ENCODE measurements around the gene RAB28. TPM values are rescaled to one million over a fixed set of nuclear protein-coding genes. Genes with fewer than 3 reads are reported as not detected.

Gene RAB28
- total RNA-seq, result 10 to 100 TPM; 13.0 to 23.6 (median 14.5) TPM
- long read RNA-seq, donor 1, transcript RAB28-202 (7 exons, 1,715 nt), result major isoform, 20 of 37 reads
- long read RNA-seq, donor 1, partial matches to known transcripts, result 6 of 37 reads
- long read RNA-seq, donor 1, other reads (novel, unspliced or antisense), result 4 of 37 reads
- long read RNA-seq, donor 2, transcript RAB28-202 (7 exons, 1,715 nt), result major isoform, 6 of 12 reads
- long read RNA-seq, donor 2, partial matches to known transcripts, result 1 of 12 reads
- long read RNA-seq, donor 2, other reads (novel, unspliced or antisense), result 2 of 12 reads

DNA sequence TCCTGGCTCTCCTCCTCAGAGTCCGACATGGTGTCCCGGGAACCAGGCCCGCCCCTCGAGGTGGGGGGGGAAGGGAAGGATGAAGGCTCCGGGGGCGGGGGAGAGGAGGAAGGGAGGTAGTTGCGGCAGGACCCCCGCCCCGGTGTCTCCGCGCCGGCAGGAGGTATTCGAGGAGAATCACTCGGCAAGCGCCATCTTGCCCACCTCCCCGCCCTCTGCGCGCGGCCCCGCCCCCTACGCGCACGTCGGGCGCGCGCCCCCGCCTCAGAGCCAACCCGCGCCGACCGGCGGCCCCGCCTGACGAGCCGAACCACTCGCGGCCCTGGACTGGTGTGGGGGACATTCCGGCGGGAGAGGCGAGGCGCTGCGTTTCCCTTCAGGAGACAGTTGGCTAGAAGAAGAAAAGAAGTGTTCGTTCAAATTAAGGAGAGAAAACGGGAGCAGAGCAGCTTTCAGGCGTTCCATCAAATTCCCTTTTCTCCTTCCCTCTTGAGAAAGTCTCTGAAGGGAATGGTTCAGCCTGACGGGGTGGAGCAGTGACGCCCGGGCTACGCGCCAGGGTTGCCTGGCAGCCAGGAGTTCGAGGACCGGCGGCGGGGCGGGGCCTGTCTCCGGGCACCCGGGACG is at the start of gene RAB28:
RAB28 (minus strand) TSS at position 219 of the 627 bp plus-strand sequence.
- peak; percentile 99 for ATAC-seq
- H3K4me3 ChIP-seq, result peak within 1 kb of the TSS; percentile 77
- H3K36me3 ChIP-seq (ENCODE audit: low read depth), result no peaks in the 10 kb centered on the region
- peak; percentile 95 to 97 (median 96) for DNase-seq
- intact Hi-C loops (cut with DNase I, micrococcal nuclease), result no loop called here
- H3K4me1 ChIP-seq (ENCODE audit: low read depth), result peaks cover 6% of the 10 kb centered on the region
- TF ChIP-seq, protein P1, sequence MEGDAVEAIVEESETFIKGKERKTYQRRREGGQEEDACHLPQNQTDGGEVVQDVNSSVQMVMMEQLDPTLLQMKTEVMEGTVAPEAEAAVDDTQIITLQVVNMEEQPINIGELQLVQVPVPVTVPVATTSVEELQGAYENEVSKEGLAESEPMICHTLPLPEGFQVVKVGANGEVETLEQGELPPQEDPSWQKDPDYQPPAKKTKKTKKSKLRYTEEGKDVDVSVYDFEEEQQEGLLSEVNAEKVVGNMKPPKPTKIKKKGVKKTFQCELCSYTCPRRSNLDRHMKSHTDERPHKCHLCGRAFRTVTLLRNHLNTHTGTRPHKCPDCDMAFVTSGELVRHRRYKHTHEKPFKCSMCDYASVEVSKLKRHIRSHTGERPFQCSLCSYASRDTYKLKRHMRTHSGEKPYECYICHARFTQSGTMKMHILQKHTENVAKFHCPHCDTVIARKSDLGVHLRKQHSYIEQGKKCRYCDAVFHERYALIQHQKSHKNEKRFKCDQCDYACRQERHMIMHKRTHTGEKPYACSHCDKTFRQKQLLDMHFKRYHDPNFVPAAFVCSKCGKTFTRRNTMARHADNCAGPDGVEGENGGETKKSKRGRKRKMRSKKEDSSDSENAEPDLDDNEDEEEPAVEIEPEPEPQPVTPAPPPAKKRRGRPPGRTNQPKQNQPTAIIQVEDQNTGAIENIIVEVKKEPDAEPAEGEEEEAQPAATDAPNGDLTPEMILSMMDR (IDR thresholded peaks at IDR 0.05), result no peak
- no peaks in the 10 kb centered on the region for H3K9me3 ChIP-seq

DNA sequence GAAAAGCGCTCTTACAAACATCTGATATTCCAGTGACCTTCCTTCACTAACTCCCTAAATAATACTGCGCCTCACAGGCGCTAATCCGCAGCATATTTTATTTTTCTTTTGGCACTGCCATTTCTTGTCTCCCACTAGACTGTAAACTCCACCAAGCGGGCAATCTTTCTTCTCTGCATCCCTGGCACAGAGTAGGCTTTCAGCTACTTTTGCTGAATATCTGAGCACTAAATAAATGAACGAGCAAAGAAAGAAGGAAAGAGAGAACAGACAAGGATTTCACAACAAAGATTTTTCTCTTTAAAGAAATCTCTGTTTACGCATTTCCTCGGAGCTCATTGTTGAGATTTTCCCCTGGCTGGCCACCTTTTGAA is 47.5 kb upstream of the RAB28 start:
- H3K4me3 ChIP-seq, result no peak overlapping the region
- intact Hi-C loops (cut with DNase I, micrococcal nuclease), result no loop called here
- no peak for DNase-seq
- TF ChIP-seq, protein P1 (IDR thresholded peaks at IDR 0.05), result no peak
- H3K9me3 ChIP-seq, result no peaks in the 10 kb centered on the region
- no peaks in the 10 kb centered on the region for H3K36me3 ChIP-seq (ENCODE audit: low read depth)
- ATAC-seq, result no peak
- no peaks in the 10 kb centered on the region for H3K4me1 ChIP-seq (ENCODE audit: low read depth)

DNA sequence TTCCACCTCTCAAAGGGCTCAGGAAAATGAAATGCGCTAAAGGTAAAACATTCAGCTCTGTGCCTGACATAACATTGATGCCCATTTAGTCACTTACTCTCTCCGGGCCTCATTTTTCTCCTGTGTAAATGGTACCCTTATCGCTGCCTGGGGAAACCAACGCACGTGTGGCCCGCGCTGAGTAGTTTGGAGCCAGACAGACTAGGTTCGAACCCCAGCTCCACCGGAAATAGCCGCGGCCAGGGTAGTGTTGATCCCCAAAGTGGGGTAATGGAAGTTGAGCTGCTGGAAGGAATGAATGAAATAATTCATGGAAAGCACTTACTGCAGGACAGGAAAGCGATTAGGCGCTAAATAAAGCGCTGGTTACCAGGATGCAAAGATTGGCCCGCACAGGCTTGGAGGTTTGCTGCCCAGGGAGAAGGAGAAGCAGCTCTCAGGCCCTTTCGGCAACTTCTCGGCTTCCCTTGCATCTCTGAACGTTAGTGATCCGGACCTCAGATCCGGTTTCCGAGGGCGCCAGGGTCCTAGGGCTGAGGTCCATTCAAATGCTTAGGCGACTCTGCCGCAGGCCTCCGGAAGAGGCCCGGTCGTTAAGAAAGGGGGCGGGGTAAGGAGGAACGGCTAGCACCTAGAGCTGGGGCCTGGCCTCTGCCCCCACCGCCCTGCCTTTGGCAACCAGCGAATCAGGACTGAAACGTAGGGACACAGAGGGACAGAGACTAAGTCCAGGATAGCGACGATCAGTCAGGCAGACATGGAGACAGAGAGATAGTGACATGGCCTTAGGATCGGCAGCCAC is 46.9 kb upstream of the RAB28 start:
- intact Hi-C loops (cut with DNase I, micrococcal nuclease), result no loop called here
- DNase-seq, result no peak

DNA sequence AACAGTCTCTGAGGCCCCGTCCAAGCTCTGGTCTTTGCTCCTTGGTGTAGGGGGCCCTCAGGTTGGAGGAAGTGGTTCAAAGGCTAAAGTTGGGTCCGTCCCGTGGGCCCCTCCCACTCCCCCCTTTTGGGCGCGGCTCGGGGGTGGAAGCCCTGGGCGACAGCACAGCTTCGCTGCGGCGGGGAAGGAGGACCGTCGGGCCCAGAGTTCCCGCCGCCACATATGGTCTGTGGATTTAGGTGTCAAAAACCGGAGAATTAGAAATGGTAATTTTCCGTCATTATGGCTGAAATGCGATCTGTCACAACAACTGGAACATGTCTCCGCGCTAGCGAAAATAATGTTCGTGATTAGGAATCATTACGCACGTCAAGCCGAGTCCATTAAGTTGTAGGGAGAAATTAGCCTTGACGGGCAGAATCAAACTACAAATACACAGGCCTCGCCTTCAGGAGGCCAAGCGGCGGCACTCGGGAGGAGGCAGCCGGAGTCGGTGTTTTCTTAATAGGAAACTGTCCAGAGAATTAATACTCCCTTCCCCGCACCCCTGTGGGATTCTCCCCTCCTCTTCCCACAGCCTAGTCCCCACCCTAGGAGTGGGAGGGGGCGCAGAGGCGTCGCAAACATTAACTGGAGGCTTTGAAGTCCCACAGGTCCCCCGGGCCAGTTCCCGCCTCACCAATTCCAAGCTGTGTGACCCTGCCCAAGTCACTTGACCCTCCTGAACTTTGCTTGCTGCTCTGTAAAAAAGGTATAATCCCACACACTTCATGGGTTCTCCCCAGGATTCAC is 45.2 kb upstream of the RAB28 start:
- Histone ChIP-seq H3K4me1 (ENCODE audit: low read depth) (no peaks in the 10 kb centered on the region), H3K4me3 (no peak overlapping the region), H3K9me3 (no peaks in the 10 kb centered on the region), H3K36me3 (ENCODE audit: low read depth) (no peaks in the 10 kb centered on the region)
- no peak for ATAC-seq
- intact Hi-C loops (cut with DNase I, micrococcal nuclease), result no loop called here
- no peak for DNase-seq
- TF ChIP-seq, protein P1 (IDR thresholded peaks at IDR 0.05), result no peak

More for the DNA sequence above, 46.9 kb upstream of the RAB28 start:
- ATAC-seq, result no peak
- Histone ChIP-seq H3K36me3 (ENCODE audit: low read depth) (no peaks in the 10 kb centered on the region), H3K9me3 (no peaks in the 10 kb centered on the region), H3K4me1 (ENCODE audit: low read depth) (no peaks in the 10 kb centered on the region), H3K4me3 (no peak overlapping the region)
- TF ChIP-seq, protein P1 (IDR thresholded peaks at IDR 0.05), result no peak

DNA sequence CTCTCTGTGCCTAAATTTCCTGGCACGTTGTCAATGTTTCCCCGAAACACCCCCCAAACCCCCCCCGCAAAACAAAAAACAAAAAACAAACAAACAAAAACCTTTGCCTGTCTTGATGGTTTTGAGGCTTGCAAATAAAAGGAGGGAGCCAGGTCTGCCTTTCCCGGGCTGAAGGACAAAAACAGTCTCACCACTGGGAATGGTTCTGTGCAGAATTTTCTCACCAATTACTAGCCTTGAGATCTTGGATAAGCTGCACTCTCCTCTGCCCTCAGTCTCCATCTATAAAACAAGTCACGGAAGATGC is 44.6 kb upstream of the RAB28 start:
- no peaks in the 10 kb centered on the region for H3K36me3 ChIP-seq (ENCODE audit: low read depth)
- H3K4me1 ChIP-seq (ENCODE audit: low read depth), result no peaks in the 10 kb centered on the region
- DNase-seq, result no peak
- no peak for ATAC-seq
- TF ChIP-seq, protein P1 (IDR thresholded peaks at IDR 0.05), result no peak
- no peak overlapping the region for H3K4me3 ChIP-seq
- no peaks in the 10 kb centered on the region for H3K9me3 ChIP-seq
- intact Hi-C loops (cut with DNase I, micrococcal nuclease), result no loop called here

All from mucosa of descending colon (tissue), 3 donors.